Liver (tissue), 9 donors: ENCODE measurements around the gene EXOC6. TPM values are rescaled to one million over a fixed set of nuclear protein-coding genes. Genes with fewer than 3 reads are reported as not detected.

Experiments
- DNase-seq: peaks from one replicate; pipeline ENCODE4 v3.0.0-alpha.2; 2017; ENCODE audit warnings: low spot score
- H3K27ac ChIP-seq, 2 donors: one replicate each; pipeline ENCODE4 v1.7.0; 2013; ENCODE audit warnings: inconsistent platforms in 2 of 2, low read length in 2 of 2, control low read depth in 1 of 2, low read depth in 1 of 2, mild to moderate bottlenecking in 1 of 2
- H3K27me3 ChIP-seq, 4 donors: one replicate each; pipeline versions ENCODE4 v1.6.1 to v1.7.0; 2013; ENCODE audit warnings: low read length in 3 of 4, inconsistent platforms in 1 of 4, mild to moderate bottlenecking in 1 of 4, moderate library complexity in 1 of 4; ENCODE audit not compliant: control insufficient read depth in 4 of 4, insufficient read depth in 4 of 4
- H3K36me3 ChIP-seq, 4 donors: one replicate each; pipeline versions ENCODE4 v1.6.1 to v1.7.0; 2013; ENCODE audit warnings: low read length in 3 of 4, mild to moderate bottlenecking in 3 of 4, low read depth in 1 of 4, moderate library complexity in 1 of 4; ENCODE audit not compliant: control insufficient read depth in 4 of 4, insufficient read depth in 3 of 4
- H3K4me1 ChIP-seq, 4 donors: one replicate each; pipeline versions ENCODE4 v1.6.1 to v1.7.0; 2013; ENCODE audit warnings: low read length in 3 of 4, mild to moderate bottlenecking in 3 of 4, moderate library complexity in 1 of 4; ENCODE audit not compliant: control insufficient read depth in 4 of 4, insufficient read depth in 4 of 4
- H3K4me3 ChIP-seq, 3 donors: one replicate each; pipeline versions ENCODE4 v1.6.1 to v1.7.0; 2013; ENCODE audit warnings: low read length in 3 of 3, control low read depth in 1 of 3, low read depth in 1 of 3, mild to moderate bottlenecking in 1 of 3
- H3K9ac ChIP-seq, 2 donors: one replicate each; pipeline ENCODE4 v1.7.0; 2013; ENCODE audit warnings: low read length in 2 of 2, mild to moderate bottlenecking in 2 of 2, moderate library complexity in 2 of 2, control low read depth in 1 of 2, low read depth in 1 of 2
- H3K9me3 ChIP-seq, 4 donors: one replicate each; pipeline versions ENCODE4 v1.6.1 to v1.7.0; 2013; ENCODE audit warnings: low read length in 3 of 4; ENCODE audit not compliant: control insufficient read depth in 4 of 4
- EGR1 ChIP-seq, 2 donors: IDR thresholded peaks; 2 replicates each; pipeline ENCODE4 v1.6.1; 2016 to 2018; ENCODE audit warnings: antibody characterized with exemption in 2 of 2, low read depth in 2 of 2
- FOXA1 ChIP-seq: IDR thresholded peaks from 2 replicates; pipeline ENCODE4 v1.6.1; 2016; ENCODE audit warnings: antibody characterized with exemption
- FOXA2 ChIP-seq: IDR thresholded peaks from 2 replicates; pipeline ENCODE4 v1.6.1; 2016; ENCODE audit warnings: antibody characterized with exemption
- GABPA ChIP-seq, 2 donors: IDR thresholded peaks in 1 of 2; conservative IDR thresholded peaks in 1 of 2; 2 replicates each; pipeline ENCODE4 v1.6.1; 2016; ENCODE audit warnings: antibody characterized with exemption in 2 of 2, mild to moderate bottlenecking in 1 of 2, moderate library complexity in 1 of 2
- HNF4A ChIP-seq, 2 donors: conservative IDR thresholded peaks; 2 replicates each; pipeline ENCODE4 v1.6.1; 2016; ENCODE audit warnings: antibody characterized with exemption in 2 of 2, mild to moderate bottlenecking in 2 of 2
- HNF4G ChIP-seq: IDR thresholded peaks from 2 replicates; pipeline ENCODE4 v1.6.1; 2016; ENCODE audit warnings: antibody characterized with exemption
- JUND ChIP-seq, 2 donors: IDR thresholded peaks; 2 replicates each; pipeline ENCODE4 v1.6.1; 2016; ENCODE audit warnings: antibody characterized with exemption in 2 of 2
- NR2F2 ChIP-seq: IDR thresholded peaks from 2 replicates; pipeline ENCODE4 v1.6.1; 2016; ENCODE audit warnings: antibody characterized with exemption
- RAD21 ChIP-seq, 2 donors: IDR thresholded peaks; 2 replicates each; pipeline ENCODE4 v1.6.1; 2016; ENCODE audit warnings: antibody characterized with exemption in 2 of 2, mild to moderate bottlenecking in 2 of 2
- RXRA ChIP-seq, 2 donors: IDR thresholded peaks; 2 replicates each; pipeline ENCODE4 v1.6.1; 2017 to 2018; ENCODE audit warnings: antibody characterized with exemption in 2 of 2, mild to moderate bottlenecking in 1 of 2
- SP1 ChIP-seq: IDR thresholded peaks from 2 replicates; pipeline ENCODE4 v1.6.1; 2018; ENCODE audit warnings: antibody characterized with exemption, mild to moderate bottlenecking
- TAF1 ChIP-seq: conservative IDR thresholded peaks from 2 replicates; pipeline ENCODE4 v1.6.1; 2016; ENCODE audit warnings: antibody characterized with exemption, mild to moderate bottlenecking
- YY1 ChIP-seq: IDR thresholded peaks from 2 replicates; pipeline ENCODE4 v1.6.1; 2016; ENCODE audit warnings: antibody characterized with exemption, mild to moderate bottlenecking
- WGBS: extraction: QIAGEN DNeasy Blood & Tissue Kit; methylation state at CpG from one replicate; pipeline ENCODE4 v1.1.7; 2013; 5-methylcytosine and 5-hydroxymethylcytosine counted together
- polyA plus RNA-seq, 2 donors: library from polyadenylated mRNA; stranded (reverse) in 1 of 2; unstranded in 1 of 2; fragments of 200-250 nt in 1 of 2; fragments of >200 nt in 1 of 2; fragmentation: Nextera tagmentation in 1 of 2; extraction: Ambion mirVana in 1 of 2; gene quantifications; one replicate each; pipeline versions ENCODE4 v1.2.1 to v1.2.3, GENCODE V29; 2013 to 2015
- total RNA-seq, 2 donors: library from RNA; depleted of rRNA; stranded (reverse); fragments of >200 nt; gene quantifications; one replicate each; pipeline ENCODE4 v1.2.3, GENCODE V29; 2014
- TF ChIP-seq, protein P1 (sequence below): IDR thresholded peaks from 2 replicates; pipeline ENCODE4 v1.6.1; 2016; ENCODE audit warnings: antibody characterized with exemption, mild to moderate bottlenecking
- TF ChIP-seq, protein P2 (sequence below): IDR thresholded peaks from 2 replicates; pipeline ENCODE4 v1.6.1; 2016; ENCODE audit warnings: antibody characterized with exemption
- TF ChIP-seq, protein P3 (sequence below): fragments of 150-350 bp; IDR thresholded peaks from 2 replicates; pipeline ENCODE4 v1.5.1; 2017; ENCODE audit warnings: improper control_type of control experiment, low read depth, low read length; ENCODE audit not compliant: missing input control
- TF ChIP-seq, protein P4 (sequence below): IDR thresholded peaks from 2 replicates; pipeline ENCODE4 v1.6.1; 2016; ENCODE audit warnings: antibody characterized with exemption
- TF ChIP-seq, protein P5 (sequence below): IDR thresholded peaks from 2 replicates; pipeline ENCODE4 v1.6.1; 2016; ENCODE audit warnings: antibody characterized with exemption
- donor health status: healthy.
- donor health status: healthy.
- donor health status: healthy.
- donor health status: healthy.
- donor health status: healthy.

EXOC6 gene
- total and polyA plus RNA-seq, 4 donors, result 6.5 to 35.4 (median 8.4) TPM

DNA sequence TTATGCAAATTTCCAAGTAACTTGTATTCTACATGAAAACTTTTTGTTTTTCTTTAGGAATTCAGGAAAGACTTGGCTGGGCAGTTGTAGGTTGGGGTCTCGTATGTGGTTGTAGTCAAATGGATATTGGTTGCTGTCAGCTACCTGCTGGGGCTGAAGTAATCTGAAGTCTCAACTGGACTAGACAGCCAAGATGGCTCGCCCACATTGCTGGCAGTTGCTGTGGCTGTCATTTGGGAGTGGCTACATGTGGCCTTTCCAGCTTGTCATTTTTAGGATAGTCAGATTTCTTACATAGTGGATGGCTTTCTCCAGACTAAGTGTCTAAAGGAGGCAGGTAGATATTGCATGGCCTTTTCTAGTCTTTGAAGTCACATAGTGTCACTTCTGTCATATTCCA lies 32.6 kb downstream of the EXOC6 start:
- TF ChIP-seq RXRA (IDR thresholded peaks at IDR 0.05) (no peak), HNF4G (no peak), GABPA (IDR thresholded peaks at IDR 0.05 in 1 of 2, conservative IDR thresholded peaks at IDR 0.05 in 1 of 2) (no peak), SP1 (no peak), RAD21 (IDR thresholded peaks at IDR 0.05) (no peak), FOXA2 (no peak), FOXA1 (no peak), TAF1 (no peak), EGR1 (IDR thresholded peaks at IDR 0.05; ENCODE audit: low read depth in 2 of 2) (no peak), YY1 (no peak), HNF4A (conservative IDR thresholded peaks at IDR 0.05) (no peak), NR2F2 (no peak), JUND (IDR thresholded peaks at IDR 0.05) (no peak)
- TF ChIP-seq, protein P1, sequence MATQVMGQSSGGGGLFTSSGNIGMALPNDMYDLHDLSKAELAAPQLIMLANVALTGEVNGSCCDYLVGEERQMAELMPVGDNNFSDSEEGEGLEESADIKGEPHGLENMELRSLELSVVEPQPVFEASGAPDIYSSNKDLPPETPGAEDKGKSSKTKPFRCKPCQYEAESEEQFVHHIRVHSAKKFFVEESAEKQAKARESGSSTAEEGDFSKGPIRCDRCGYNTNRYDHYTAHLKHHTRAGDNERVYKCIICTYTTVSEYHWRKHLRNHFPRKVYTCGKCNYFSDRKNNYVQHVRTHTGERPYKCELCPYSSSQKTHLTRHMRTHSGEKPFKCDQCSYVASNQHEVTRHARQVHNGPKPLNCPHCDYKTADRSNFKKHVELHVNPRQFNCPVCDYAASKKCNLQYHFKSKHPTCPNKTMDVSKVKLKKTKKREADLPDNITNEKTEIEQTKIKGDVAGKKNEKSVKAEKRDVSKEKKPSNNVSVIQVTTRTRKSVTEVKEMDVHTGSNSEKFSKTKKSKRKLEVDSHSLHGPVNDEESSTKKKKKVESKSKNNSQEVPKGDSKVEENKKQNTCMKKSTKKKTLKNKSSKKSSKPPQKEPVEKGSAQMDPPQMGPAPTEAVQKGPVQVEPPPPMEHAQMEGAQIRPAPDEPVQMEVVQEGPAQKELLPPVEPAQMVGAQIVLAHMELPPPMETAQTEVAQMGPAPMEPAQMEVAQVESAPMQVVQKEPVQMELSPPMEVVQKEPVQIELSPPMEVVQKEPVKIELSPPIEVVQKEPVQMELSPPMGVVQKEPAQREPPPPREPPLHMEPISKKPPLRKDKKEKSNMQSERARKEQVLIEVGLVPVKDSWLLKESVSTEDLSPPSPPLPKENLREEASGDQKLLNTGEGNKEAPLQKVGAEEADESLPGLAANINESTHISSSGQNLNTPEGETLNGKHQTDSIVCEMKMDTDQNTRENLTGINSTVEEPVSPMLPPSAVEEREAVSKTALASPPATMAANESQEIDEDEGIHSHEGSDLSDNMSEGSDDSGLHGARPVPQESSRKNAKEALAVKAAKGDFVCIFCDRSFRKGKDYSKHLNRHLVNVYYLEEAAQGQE, result no peak
- TF ChIP-seq, protein P2, sequence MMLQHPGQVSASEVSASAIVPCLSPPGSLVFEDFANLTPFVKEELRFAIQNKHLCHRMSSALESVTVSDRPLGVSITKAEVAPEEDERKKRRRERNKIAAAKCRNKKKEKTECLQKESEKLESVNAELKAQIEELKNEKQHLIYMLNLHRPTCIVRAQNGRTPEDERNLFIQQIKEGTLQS, result no peak
- TF ChIP-seq, protein P3, sequence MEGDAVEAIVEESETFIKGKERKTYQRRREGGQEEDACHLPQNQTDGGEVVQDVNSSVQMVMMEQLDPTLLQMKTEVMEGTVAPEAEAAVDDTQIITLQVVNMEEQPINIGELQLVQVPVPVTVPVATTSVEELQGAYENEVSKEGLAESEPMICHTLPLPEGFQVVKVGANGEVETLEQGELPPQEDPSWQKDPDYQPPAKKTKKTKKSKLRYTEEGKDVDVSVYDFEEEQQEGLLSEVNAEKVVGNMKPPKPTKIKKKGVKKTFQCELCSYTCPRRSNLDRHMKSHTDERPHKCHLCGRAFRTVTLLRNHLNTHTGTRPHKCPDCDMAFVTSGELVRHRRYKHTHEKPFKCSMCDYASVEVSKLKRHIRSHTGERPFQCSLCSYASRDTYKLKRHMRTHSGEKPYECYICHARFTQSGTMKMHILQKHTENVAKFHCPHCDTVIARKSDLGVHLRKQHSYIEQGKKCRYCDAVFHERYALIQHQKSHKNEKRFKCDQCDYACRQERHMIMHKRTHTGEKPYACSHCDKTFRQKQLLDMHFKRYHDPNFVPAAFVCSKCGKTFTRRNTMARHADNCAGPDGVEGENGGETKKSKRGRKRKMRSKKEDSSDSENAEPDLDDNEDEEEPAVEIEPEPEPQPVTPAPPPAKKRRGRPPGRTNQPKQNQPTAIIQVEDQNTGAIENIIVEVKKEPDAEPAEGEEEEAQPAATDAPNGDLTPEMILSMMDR, result no peak
- TF ChIP-seq, protein P4, sequence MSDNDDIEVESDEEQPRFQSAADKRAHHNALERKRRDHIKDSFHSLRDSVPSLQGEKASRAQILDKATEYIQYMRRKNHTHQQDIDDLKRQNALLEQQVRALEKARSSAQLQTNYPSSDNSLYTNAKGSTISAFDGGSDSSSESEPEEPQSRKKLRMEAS, result no peak
- TF ChIP-seq, protein P5, sequence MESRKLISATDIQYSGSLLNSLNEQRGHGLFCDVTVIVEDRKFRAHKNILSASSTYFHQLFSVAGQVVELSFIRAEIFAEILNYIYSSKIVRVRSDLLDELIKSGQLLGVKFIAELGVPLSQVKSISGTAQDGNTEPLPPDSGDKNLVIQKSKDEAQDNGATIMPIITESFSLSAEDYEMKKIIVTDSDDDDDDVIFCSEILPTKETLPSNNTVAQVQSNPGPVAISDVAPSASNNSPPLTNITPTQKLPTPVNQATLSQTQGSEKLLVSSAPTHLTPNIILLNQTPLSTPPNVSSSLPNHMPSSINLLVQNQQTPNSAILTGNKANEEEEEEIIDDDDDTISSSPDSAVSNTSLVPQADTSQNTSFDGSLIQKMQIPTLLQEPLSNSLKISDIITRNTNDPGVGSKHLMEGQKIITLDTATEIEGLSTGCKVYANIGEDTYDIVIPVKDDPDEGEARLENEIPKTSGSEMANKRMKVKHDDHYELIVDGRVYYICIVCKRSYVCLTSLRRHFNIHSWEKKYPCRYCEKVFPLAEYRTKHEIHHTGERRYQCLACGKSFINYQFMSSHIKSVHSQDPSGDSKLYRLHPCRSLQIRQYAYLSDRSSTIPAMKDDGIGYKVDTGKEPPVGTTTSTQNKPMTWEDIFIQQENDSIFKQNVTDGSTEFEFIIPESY, result no peak
- no peak overlapping the region for H3K27ac ChIP-seq
- no peak overlapping the region for H3K9ac ChIP-seq
- no peaks in the 10 kb centered on the region for H3K9me3 ChIP-seq
- WGBS, result 81% methylated on average over 2 of the region's 2 CpGs
- DNase-seq, result no peak
- no peak overlapping the region for H3K4me3 ChIP-seq
- no peaks in the 10 kb centered on the region for H3K36me3 ChIP-seq
- peaks cover 0 to 8% (median 2%) of the 10 kb centered on the region in 4 donors for H3K4me1 ChIP-seq
- no peaks in the 10 kb centered on the region for H3K27me3 ChIP-seq
